Testis (tissue), 3 donors: ENCODE data around the gene PNPLA2. TPM values are rescaled to one million over a fixed set of nuclear protein-coding genes. Genes with fewer than 3 reads are reported as not detected.

Source experiments
- DNase-seq: peaks from one replicate; pipeline ENCODE4 v3.0.0-alpha.2; 2019
- H3K27ac ChIP-seq, 2 donors: fragments of 200-600 bp; sonication (generic); one replicate each; pipeline ENCODE4 v1.5.1; 2019
- H3K27me3 ChIP-seq: fragments of 200-600 bp; sonication (generic); one replicate; pipeline ENCODE4 v1.5.1; 2019
- H3K36me3 ChIP-seq: fragments of 200-600 bp; sonication (generic); one replicate; pipeline ENCODE4 v1.5.1; 2017; ENCODE audit warnings: low read depth; ENCODE audit errors: missing control alignments
- H3K4me1 ChIP-seq: fragments of 200-600 bp; sonication (generic); one replicate; pipeline ENCODE4 v1.5.1; 2019
- H3K4me3 ChIP-seq, 2 donors: fragments of 200-600 bp; sonication (generic); one replicate each; pipeline ENCODE4 v1.5.1; 2017 to 2019
- H3K9me3 ChIP-seq: fragments of 200-600 bp; sonication (generic); one replicate; pipeline ENCODE4 v1.5.1; 2017
- POLR2A ChIP-seq: fragments of 450-650 bp; IDR thresholded peaks from one replicate; pipeline ENCODE4 v1.6.1; 2017; ENCODE audit warnings: antibody characterized with exemption, mild to moderate bottlenecking, moderate library complexity
- WGBS, 2 donors: methylation state at CpG; one replicate each; pipeline ENCODE4 v1.1.5; 2018; 5-methylcytosine and 5-hydroxymethylcytosine counted together
- intact Hi-C: fragments of 100-400 bp; cut with DNase I; formaldehyde crosslinking; loops from one replicate; pipeline ENCODE4 v1.15.1; 2023; ENCODE audit warnings: low total_unique reads
- polyA plus RNA-seq: library from polyadenylated mRNA; stranded (reverse); fragments of 350-450 nt; fragmentation: Illumina TruSeq; extraction: RNeasy Lipid Tissue Mini Kit (QIAGEN cat#74804); gene quantifications from one replicate; pipeline ENCODE4 v1.2.3, GENCODE V29; 2014; ENCODE audit warnings: low read depth, low replicate concordance; ENCODE audit not compliant: insufficient read depth
- total RNA-seq, 2 donors: library from RNA; depleted of rRNA; stranded (reverse); fragments of >200 nt; gene quantifications; one replicate each; pipeline ENCODE4 v1.2.3, GENCODE V29; 2016
- TF ChIP-seq, protein P1 (sequence below), 3 experiments: fragments of 450-650 bp in 2 of 3; fragments of 200-600 bp in 1 of 3; sonication (generic) in 1 of 3; IDR thresholded peaks; one replicate each; pipeline ENCODE4 v1.5.1; 2016 to 2019; ENCODE audit warnings: antibody characterized with exemption in 3 of 3, mild to moderate bottlenecking in 2 of 3, moderate library complexity in 1 of 3

Gene PNPLA2
- total and polyA plus RNA-seq, 3 donors from 2014 or later, result 86.7 to 108 (median 96.7) TPM

- H3K9me3 ChIP-seq, result no peaks in the 10 kb centered on the region
- WGBS, 2 donors, result 84 to 88% methylated on average over 4 to 10 of the region's 12 CpGs
- H3K4me3 ChIP-seq, result no peak overlapping the region
- peaks cover 10% of the 10 kb centered on the region for H3K4me1 ChIP-seq
- H3K36me3 ChIP-seq, result no peaks in the 10 kb centered on the region
- no peak overlapping the region for H3K27ac ChIP-seq
- no peak for DNase-seq
- no peaks in the 10 kb centered on the region for H3K27me3 ChIP-seq
- TF ChIP-seq, protein P1, sequence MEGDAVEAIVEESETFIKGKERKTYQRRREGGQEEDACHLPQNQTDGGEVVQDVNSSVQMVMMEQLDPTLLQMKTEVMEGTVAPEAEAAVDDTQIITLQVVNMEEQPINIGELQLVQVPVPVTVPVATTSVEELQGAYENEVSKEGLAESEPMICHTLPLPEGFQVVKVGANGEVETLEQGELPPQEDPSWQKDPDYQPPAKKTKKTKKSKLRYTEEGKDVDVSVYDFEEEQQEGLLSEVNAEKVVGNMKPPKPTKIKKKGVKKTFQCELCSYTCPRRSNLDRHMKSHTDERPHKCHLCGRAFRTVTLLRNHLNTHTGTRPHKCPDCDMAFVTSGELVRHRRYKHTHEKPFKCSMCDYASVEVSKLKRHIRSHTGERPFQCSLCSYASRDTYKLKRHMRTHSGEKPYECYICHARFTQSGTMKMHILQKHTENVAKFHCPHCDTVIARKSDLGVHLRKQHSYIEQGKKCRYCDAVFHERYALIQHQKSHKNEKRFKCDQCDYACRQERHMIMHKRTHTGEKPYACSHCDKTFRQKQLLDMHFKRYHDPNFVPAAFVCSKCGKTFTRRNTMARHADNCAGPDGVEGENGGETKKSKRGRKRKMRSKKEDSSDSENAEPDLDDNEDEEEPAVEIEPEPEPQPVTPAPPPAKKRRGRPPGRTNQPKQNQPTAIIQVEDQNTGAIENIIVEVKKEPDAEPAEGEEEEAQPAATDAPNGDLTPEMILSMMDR (IDR thresholded peaks at IDR 0.05), result no peak
- TF ChIP-seq POLR2A, result no peak
- intact Hi-C loops, result no loop called here
Observed at GRCh38 chr11:862696-863022, 43.9 kb downstream of the PNPLA2 start.

DNA sequence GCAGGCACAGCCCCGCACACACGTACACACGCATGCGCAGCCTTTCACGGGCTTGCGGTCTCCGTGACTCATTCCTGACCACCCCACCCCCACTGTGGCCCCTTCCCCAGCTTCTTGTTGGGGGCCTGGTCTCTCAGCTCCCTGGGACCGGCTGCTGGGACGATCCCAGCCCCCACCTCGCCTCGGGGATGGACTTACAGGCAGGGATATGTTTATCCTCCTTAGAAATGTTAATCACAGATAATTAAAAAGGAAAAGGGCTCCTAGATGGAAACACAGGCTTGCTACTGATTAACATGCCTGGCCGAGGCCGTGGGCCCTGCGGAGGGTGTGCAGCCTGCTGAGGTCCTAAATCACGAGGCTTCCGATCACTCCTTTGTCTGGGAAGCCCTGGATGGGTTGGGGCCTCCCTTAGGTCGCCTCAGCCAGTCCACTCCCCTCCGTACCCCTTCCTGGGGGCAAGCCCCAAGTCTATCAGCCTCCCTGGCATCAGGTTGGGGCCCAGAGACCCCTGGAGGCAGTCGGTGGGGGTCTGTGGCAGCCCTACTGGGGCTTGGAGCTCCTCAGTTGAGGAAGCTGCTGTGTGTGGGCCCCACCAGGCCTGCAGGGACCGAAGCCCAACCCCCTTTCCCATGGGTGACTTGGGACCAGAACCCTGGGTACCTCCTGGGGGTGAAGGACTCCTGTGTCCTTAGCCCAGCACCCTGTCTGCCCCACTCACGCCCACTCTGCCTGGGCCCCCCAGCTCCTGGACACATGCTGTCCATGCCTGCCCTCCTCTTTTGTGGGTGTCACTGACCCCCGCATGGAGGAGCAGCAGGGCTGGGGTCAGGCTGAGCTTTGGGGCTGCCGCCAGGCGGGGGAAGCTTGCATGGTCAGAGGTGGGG, 44.6 kb downstream of the PNPLA2 start:
- Histone ChIP-seq H3K36me3 (no peaks in the 10 kb centered on the region), H3K27ac (no peak overlapping the region), H3K4me1 (peaks cover 10% of the 10 kb centered on the region), H3K9me3 (no peaks in the 10 kb centered on the region), H3K27me3 (no peaks in the 10 kb centered on the region), H3K4me3 (no peak overlapping the region)
- 87 to 88% methylated on average over 13 to 24 of the region's 24 CpGs for WGBS, 2 donors
- TF ChIP-seq, protein P1 (IDR thresholded peaks at IDR 0.05), result no peak
- TF ChIP-seq POLR2A, result no peak
- intact Hi-C loops, result no loop called here
- no peak for DNase-seq

GRCh38 chr11:863910-864827, 45.5 kb downstream of the PNPLA2 start:
- no peak overlapping the region for H3K4me3 ChIP-seq
- WGBS, 2 donors, result 92 to 93% methylated on average over 18 to 28 of the region's 31 CpGs
- DNase-seq, result no peak
- H3K27me3 ChIP-seq, result no peaks in the 10 kb centered on the region
- TF ChIP-seq, protein P1 (IDR thresholded peaks at IDR 0.05), result no peak
- TF ChIP-seq POLR2A, result no peak
- H3K9me3 ChIP-seq, result no peaks in the 10 kb centered on the region
- H3K4me1 ChIP-seq, result peaks cover 10% of the 10 kb centered on the region
- intact Hi-C loops, result no loop called here
- H3K36me3 ChIP-seq, result no peaks in the 10 kb centered on the region
- no peak overlapping the region for H3K27ac ChIP-seq

DNA sequence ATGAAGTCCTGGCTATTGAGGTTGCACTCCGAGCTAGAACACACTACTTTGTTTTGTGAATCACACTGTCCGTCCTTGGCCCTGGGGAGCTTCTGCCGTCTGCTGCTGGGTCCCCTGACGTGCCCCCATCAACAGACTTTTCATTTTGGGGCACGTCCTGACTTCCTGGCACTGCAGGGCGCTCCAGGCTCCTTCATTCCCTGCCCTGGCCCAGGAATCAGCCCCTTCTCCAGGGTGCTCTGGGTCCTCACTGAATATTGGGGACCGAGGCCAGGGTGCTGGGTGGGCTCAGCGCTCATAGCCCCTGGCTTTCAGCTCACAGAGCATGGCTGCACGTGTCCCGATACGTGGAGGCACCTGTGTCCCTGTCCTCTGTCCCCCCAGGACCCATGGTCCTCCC, 46.2 kb downstream of the PNPLA2 start:
- intact Hi-C loops, result no loop called here
- Histone ChIP-seq H3K9me3 (no peaks in the 10 kb centered on the region), H3K4me3 (no peak overlapping the region), H3K27ac (no peak overlapping the region), H3K4me1 (peaks cover 5% of the 10 kb centered on the region), H3K36me3 (no peaks in the 10 kb centered on the region), H3K27me3 (no peaks in the 10 kb centered on the region)
- TF ChIP-seq, protein P1 (IDR thresholded peaks at IDR 0.05), result no peak
- TF ChIP-seq POLR2A, result no peak
- DNase-seq, result no peak
- WGBS, 2 donors, result 78 to 97% methylated on average over 6 to 11 of the region's 11 CpGs
